ENCODE measurements around the gene LRRC27.

DNA sequence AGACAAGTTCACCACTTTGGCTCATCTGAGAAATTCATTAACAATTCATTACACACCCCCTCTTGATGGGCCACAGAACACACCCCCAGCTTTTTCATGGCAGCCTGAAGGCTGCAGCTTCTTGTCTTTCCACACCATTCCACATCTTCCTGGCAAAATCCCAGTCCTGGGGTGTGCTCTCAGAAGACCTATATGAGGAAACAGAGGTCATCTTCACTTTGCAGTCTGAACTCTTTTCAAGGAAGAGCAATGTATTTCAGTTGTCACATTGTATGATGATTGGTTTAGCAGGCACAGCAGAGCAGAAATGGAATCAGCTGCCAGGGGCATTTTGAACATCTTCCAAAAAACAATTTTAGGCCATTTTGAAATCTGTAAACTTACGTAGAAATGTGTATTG, 7.8 kb upstream of the LRRC27 start:
- TF ChIP-seq, protein P1, sequence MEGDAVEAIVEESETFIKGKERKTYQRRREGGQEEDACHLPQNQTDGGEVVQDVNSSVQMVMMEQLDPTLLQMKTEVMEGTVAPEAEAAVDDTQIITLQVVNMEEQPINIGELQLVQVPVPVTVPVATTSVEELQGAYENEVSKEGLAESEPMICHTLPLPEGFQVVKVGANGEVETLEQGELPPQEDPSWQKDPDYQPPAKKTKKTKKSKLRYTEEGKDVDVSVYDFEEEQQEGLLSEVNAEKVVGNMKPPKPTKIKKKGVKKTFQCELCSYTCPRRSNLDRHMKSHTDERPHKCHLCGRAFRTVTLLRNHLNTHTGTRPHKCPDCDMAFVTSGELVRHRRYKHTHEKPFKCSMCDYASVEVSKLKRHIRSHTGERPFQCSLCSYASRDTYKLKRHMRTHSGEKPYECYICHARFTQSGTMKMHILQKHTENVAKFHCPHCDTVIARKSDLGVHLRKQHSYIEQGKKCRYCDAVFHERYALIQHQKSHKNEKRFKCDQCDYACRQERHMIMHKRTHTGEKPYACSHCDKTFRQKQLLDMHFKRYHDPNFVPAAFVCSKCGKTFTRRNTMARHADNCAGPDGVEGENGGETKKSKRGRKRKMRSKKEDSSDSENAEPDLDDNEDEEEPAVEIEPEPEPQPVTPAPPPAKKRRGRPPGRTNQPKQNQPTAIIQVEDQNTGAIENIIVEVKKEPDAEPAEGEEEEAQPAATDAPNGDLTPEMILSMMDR (conservative IDR thresholded peaks at IDR 0.05; ENCODE audit: low read depth, low read length), result no peak
- no peak for TF ChIP-seq EZH2phosphoT487 (IDR thresholded peaks at IDR 0.05; ENCODE audit: borderline replicate concordance, low read length)
